NCI-H226 (cell line): Measurements from ENCODE around the gene NR0B2.
"Not testable (repeated sequence)": the region's sequence is repeated elsewhere in the genome, so short reads cannot be mapped to it uniquely, and the experiment has no call there.

ENCODE experiments used
- DNase-seq: peaks from one replicate; pipeline ENCODE4 v3.0.0-alpha.2; 2015

The NR0B2 gene

DNA sequence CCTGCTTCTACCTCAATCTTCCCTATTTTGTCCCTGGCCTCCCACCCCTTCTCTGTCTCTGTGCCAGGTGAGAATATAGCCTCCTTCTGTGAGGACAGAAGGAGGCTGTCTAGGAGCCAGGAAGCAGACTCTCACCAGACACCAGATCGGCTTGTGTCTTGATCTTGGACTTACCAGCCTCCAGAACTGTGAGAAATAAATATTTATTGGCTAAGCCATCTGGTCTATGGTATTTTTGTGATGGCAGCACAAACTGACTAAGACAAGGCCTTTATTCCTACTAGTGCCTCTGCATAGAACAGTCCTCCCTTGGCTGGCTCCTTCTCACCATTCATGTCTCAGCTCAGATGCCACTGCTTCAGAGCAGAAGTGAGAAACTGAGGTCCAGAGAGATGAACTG, 25.5 kb downstream of the NR0B2 start:
- no peak for DNase-seq

- DNase-seq, result peak; percentile 5
Measured at GRCh38 chr1:26887125-26887524, 26.6 kb downstream of the NR0B2 start.

- no peak for DNase-seq
Measured at GRCh38 chr1:26882696-26883463, 30.9 kb downstream of the NR0B2 start.

GRCh38 chr1:26881611-26882010, 32.2 kb downstream of the NR0B2 start:
- not testable (repeated sequence) for DNase-seq

DNA sequence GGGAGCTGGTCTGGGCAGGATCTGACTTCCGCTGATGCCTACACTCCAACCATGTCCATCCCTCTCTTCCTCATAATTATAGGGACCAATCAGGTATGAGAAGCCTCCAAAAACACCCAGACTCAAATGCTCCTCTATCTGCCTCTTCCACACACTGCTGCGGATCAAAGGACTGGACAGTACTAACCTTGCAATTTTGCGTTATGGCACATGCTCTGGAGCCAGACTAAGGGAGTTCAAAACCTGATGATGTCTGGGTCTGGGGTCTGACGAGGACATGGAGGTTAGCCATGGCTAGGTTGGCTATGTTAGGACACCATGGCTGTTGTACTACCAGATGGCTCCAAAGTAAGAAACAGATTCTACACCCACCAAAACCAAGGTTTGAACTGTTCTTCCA, 34.0 kb downstream of the NR0B2 start:
- no peak for DNase-seq

- no peak for DNase-seq
Measured at GRCh38 chr1:26877326-26877725, 36.4 kb downstream of the NR0B2 start.

GRCh38 chr1:26874896-26875295, 38.9 kb downstream of the NR0B2 start:
- no peak for DNase-seq

DNA sequence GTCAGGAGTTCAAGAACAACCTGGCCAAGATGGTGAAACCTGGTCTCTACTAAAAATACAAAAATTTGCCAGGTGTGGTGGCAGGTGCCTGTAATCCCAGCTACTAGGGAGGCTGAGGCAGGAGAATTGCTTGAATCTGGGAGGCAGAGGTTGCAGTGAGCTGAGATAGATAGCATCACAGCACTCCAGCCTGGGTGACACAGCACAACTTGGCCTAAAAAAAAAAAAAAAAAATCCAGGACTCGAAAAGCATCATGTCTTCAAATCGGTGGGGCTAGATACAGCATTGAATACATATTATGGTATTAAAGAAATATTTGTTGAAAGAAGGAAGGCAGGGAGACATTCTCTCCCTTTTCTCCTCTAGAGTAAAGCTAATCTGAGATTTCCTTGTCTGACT, 40.7 kb downstream of the NR0B2 start:
- not testable (repeated sequence) for DNase-seq

DNA sequence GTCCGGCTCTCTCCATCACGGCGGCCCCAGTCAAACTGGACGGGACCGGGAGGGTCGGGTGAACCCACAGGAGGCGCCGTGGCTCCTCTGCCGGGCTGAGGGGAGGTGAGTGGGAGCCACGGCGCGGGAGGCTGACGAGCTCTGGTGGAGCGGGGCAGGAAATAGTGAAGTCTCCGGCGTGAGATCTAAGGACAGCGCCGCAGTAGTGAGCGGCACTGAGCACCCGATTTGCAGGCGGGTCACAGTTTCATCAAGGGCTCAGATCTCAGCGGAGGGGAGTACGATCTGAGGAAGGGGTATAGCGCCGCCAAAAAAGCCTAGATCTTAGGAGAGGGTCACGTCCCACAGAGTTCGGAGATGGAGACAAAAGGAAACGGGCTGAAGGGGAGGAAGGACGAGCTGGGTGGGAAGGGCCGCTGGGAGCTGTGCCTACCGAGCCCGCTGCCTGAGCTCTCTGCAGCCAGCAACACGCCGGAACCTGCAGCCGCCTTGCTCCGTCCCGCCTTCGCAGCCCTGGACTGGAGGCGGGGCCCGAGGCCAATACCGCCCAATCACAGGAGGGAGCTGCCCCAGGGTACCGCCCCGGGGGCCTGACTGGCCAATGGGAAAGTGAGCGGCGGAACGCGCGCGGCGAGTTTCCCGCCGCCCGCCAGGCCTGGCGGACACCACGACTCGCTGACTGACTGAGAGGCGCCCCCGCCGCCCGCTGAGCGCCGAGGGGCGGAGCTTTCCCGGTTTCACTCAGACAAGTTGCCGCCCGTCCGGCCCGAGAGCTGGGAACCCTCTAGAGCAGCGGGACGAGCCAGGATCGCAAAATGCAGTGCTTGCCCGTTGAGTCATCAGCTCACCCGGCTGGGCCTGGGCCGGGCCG, 48.9 kb downstream of the NR0B2 start:
- DNase-seq, result peak; percentile 98

DNA sequence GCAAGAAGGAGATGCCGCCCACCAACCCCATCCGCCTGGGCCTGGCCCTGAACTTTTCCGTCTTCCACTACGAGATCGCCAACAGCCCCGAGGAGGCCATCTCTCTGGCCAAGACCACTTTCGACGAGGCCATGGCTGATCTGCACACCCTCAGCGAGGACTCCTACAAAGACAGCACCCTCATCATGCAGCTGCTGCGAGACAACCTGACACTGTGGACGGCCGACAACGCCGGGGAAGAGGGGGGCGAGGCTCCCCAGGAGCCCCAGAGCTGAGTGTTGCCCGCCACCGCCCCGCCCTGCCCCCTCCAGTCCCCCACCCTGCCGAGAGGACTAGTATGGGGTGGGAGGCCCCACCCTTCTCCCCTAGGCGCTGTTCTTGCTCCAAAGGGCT, 50.1 kb downstream of the NR0B2 start:
- DNase-seq, result no peak

DNA sequence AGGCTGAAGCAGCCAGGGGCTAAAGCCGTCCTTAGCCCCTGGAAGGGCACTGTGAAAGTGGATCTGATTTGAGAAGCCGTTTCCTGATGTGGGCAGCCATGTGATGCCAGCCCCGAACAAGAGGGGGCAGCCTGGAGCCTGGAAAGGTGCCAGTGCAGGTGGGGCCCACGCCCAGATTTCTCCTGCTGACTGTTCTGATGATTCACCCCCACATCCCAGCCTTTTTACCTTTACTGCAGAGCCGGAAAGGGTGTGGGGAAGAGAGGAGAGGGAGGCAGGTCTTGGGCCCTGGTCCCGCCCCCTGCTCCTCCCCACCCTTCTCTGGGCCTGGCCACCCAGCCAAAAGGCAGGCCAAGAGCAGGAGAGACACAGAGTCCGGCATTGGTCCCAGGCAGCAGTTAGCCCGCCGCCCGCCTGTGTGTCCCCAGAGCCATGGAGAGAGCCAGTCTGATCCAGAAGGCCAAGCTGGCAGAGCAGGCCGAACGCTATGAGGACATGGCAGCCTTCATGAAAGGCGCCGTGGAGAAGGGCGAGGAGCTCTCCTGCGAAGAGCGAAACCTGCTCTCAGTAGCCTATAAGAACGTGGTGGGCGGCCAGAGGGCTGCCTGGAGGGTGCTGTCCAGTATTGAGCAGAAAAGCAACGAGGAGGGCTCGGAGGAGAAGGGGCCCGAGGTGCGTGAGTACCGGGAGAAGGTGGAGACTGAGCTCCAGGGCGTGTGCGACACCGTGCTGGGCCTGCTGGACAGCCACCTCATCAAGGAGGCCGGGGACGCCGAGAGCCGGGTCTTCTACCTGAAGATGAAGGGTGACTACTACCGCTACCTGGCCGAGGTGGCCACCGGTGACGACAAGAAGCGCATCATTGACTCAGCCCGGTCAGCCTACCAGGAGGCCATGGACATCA, 50.7 kb downstream of the NR0B2 start, which contains the start of gene SFN:
TSS of gene SFN (plus strand) at position 369 of the 904 bp plus-strand sequence. CDS start at position 433, 64 bp downstream.
- peak; percentile 93 for DNase-seq

DNA sequence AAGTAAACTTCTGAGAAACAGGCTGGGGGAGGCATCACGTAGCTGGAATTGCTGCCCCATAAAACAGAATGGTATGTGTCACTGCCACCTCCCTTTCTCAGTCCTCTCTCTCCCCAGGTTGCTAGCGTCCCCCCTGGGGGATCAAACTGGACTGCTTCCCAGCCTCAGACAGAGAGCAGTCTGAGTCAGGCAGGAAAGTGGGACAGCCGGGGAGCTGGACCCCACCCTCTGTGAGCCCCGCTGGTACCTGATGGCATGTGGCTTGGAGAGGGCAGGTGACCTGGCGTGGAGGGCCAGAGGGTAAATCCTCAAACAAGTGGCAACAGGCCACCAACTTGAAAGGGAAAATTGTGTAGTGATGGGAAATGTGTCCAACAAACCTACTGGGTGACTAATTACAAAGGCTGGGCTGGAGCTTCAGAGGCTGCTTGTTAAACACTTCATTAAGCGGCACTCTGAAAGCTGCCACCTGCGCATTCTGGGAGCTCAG, 51.8 kb downstream of the NR0B2 start:
- no peak for DNase-seq
